NB4 (cell line): ENCODE results near the gene UTS2B.

Source experiments
- DNase-seq: peaks from one replicate; pipeline ENCODE4 v3.0.0; 2010; ENCODE audit warnings: low read depth
- H3K4me3 ChIP-seq: one replicate; pipeline ENCODE4 v1.5.1; 2011; ENCODE audit warnings: mild to moderate bottlenecking, low read depth, low read length, moderate library complexity
- MYC ChIP-seq: IDR thresholded peaks from 2 replicates; pipeline ENCODE4 v1.6.1; 2011; ENCODE audit warnings: low read depth, low read length
- POLR2A ChIP-seq: IDR thresholded peaks from 2 replicates; pipeline ENCODE4 v1.6.1; 2011; ENCODE audit warnings: mild to moderate bottlenecking; ENCODE audit not compliant: insufficient read length; ENCODE audit errors: extremely low read depth
- TF ChIP-seq, protein P1 (sequence below): IDR thresholded peaks from one replicate; pipeline ENCODE4 v1.5.1; 2012; ENCODE audit warnings: low read depth, low read length
- TF ChIP-seq, protein P2 (sequence below): IDR thresholded peaks from 2 replicates; pipeline ENCODE4 v1.6.1; 2011; ENCODE audit warnings: low read depth, low read length

UTS2B gene

GRCh38 chr3:191347228-191347627 is 16.9 kb upstream of the UTS2B start:
- no peak for DNase-seq
- TF ChIP-seq, protein P1, sequence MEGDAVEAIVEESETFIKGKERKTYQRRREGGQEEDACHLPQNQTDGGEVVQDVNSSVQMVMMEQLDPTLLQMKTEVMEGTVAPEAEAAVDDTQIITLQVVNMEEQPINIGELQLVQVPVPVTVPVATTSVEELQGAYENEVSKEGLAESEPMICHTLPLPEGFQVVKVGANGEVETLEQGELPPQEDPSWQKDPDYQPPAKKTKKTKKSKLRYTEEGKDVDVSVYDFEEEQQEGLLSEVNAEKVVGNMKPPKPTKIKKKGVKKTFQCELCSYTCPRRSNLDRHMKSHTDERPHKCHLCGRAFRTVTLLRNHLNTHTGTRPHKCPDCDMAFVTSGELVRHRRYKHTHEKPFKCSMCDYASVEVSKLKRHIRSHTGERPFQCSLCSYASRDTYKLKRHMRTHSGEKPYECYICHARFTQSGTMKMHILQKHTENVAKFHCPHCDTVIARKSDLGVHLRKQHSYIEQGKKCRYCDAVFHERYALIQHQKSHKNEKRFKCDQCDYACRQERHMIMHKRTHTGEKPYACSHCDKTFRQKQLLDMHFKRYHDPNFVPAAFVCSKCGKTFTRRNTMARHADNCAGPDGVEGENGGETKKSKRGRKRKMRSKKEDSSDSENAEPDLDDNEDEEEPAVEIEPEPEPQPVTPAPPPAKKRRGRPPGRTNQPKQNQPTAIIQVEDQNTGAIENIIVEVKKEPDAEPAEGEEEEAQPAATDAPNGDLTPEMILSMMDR, result no peak
- no peak for TF ChIP-seq MYC
- TF ChIP-seq, protein P2, sequence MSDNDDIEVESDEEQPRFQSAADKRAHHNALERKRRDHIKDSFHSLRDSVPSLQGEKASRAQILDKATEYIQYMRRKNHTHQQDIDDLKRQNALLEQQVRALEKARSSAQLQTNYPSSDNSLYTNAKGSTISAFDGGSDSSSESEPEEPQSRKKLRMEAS, result no peak
- TF ChIP-seq POLR2A, result no peak
- no peak overlapping the region for H3K4me3 ChIP-seq

DNA sequence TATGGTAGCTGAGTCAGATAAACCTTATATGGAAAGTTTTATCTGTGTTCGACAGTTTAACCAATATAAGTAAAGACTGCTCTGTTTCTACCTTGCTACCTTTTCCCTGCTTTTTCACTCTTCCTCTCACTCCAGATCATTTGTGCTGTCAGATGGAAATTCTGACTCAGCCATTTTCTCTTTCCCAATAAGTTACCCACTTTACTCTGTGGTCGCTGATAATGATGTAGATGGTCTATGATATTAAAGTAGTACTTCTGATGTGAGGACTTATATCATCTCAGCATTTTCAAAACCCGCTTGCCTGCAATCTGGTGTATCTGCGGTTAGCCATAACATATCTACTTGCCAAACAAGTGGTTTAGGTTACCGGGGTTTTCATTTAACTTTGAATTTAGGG is 15.0 kb upstream of the UTS2B start:
- H3K4me3 ChIP-seq, result no peak overlapping the region
- TF ChIP-seq, protein P2, result no peak
- TF ChIP-seq MYC (no peak), POLR2A (no peak)
- TF ChIP-seq, protein P1, result no peak
- DNase-seq, result no peak

DNA sequence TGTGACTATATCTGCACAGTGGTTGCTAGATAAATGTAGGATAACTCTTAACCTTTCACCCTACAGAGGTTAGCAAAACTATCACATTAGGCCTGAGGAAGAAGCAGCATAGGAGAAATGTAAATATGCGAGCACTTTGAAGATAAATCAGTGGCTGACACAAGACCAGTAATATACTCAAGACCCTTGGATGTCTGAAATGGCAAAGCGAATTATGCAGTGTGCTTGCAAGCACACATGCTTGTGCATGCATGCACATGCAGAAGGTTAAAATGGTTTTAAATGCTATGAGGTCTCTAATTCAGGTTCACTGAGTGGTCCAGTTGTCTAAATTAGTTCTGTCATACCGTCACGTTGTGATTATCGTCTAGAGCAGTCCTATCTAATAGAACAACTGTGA is 13.6 kb upstream of the UTS2B start:
- no peak overlapping the region for H3K4me3 ChIP-seq
- no peak for DNase-seq
- no peak for TF ChIP-seq MYC
- TF ChIP-seq, protein P1, result no peak
- TF ChIP-seq POLR2A, result no peak

GRCh38 chr3:191343115-191343514 is 12.8 kb upstream of the UTS2B start:
- TF ChIP-seq POLR2A (no peak), MYC (no peak)
- TF ChIP-seq, protein P2, result no peak
- TF ChIP-seq, protein P1, result no peak
- H3K4me3 ChIP-seq, result no peak overlapping the region
- no peak for DNase-seq

- TF ChIP-seq POLR2A, result no peak
- TF ChIP-seq MYC, result no peak
- TF ChIP-seq, protein P2, result no peak
- TF ChIP-seq, protein P1, result no peak
- H3K4me3 ChIP-seq, result no peak overlapping the region
- no peak for DNase-seq
These were observed 12.1 kb upstream of the UTS2B start for GRCh38 chr3:191342411-191342810.

- no peak for TF ChIP-seq POLR2A
- TF ChIP-seq, protein P1, result no peak
- TF ChIP-seq, protein P2, result no peak
- no peak for TF ChIP-seq MYC
- no peak overlapping the region for H3K4me3 ChIP-seq
- DNase-seq, result no peak
These were observed 11.7 kb upstream of the UTS2B start for GRCh38 chr3:191342006-191342405.
